ENCODE results near the gene SYT17. TPM values are rescaled to one million over a fixed set of nuclear protein-coding genes. Genes with fewer than 3 reads are reported as not detected.

Gene SYT17
- total RNA-seq, 2 donors from 2014 or later = 0.22 to 1.8 TPM

GRCh38 chr16:19294156-19294649 lies 126.2 kb downstream of the SYT17 start:
- no peaks in the 10 kb centered on the region for H3K27me3 ChIP-seq
- DNase-seq (ENCODE audit: low spot score) = peak; percentile 73
- no peak overlapping the region for H3K27ac ChIP-seq
- no peak overlapping the region for H3K4me3 ChIP-seq
- H3K36me3 ChIP-seq = no peaks in the 10 kb centered on the region
- no peaks in the 10 kb centered on the region for H3K9me3 ChIP-seq
- no peaks in the 10 kb centered on the region for H3K4me1 ChIP-seq
- no peak for TF ChIP-seq CTCF (IDR thresholded peaks at IDR 0.05)

GRCh38 chr16:19295393-19295792 lies 127.4 kb downstream of the SYT17 start:
- Histone ChIP-seq H3K36me3 (no peaks in the 10 kb centered on the region), H3K9me3 (no peaks in the 10 kb centered on the region), H3K27ac (no peak overlapping the region), H3K4me1 (no peaks in the 10 kb centered on the region), H3K27me3 (no peaks in the 10 kb centered on the region), H3K4me3 (no peak overlapping the region)
- no peak for DNase-seq (ENCODE audit: low spot score)
- TF ChIP-seq CTCF (IDR thresholded peaks at IDR 0.05) = no peak

GRCh38 chr16:19297454-19297853 lies 129.4 kb downstream of the SYT17 start:
- Histone ChIP-seq H3K4me3 (no peak overlapping the region), H3K36me3 (no peaks in the 10 kb centered on the region), H3K27me3 (no peaks in the 10 kb centered on the region), H3K4me1 (no peaks in the 10 kb centered on the region), H3K9me3 (no peaks in the 10 kb centered on the region), H3K27ac (no peak overlapping the region)
- no peak for DNase-seq (ENCODE audit: low spot score)
- TF ChIP-seq CTCF (IDR thresholded peaks at IDR 0.05) = no peak

- Histone ChIP-seq H3K36me3 (no peaks in the 10 kb centered on the region), H3K4me1 (no peaks in the 10 kb centered on the region), H3K27ac (no peak overlapping the region), H3K27me3 (no peaks in the 10 kb centered on the region), H3K4me3 (no peak overlapping the region), H3K9me3 (no peaks in the 10 kb centered on the region)
- no peak for DNase-seq (ENCODE audit: low spot score)
- TF ChIP-seq CTCF (IDR thresholded peaks at IDR 0.05) = no peak
Measured at GRCh38 chr16:19299565-19299964, 131.5 kb downstream of the SYT17 start.

- no peak overlapping the region for H3K27ac ChIP-seq
- no peaks in the 10 kb centered on the region for H3K4me1 ChIP-seq
- no peak for DNase-seq (ENCODE audit: low spot score)
- no peak overlapping the region for H3K4me3 ChIP-seq
- TF ChIP-seq CTCF (IDR thresholded peaks at IDR 0.05) = no peak
- no peaks in the 10 kb centered on the region for H3K36me3 ChIP-seq
- no peaks in the 10 kb centered on the region for H3K27me3 ChIP-seq
- H3K9me3 ChIP-seq = no peaks in the 10 kb centered on the region
Measured at GRCh38 chr16:19301931-19302330, 133.9 kb downstream of the SYT17 start.

- H3K4me3 ChIP-seq = no peak overlapping the region
- no peak overlapping the region for H3K27ac ChIP-seq
- no peak for TF ChIP-seq CTCF (IDR thresholded peaks at IDR 0.05)
- DNase-seq (ENCODE audit: low spot score) = no peak
- no peaks in the 10 kb centered on the region for H3K9me3 ChIP-seq
- H3K4me1 ChIP-seq = no peaks in the 10 kb centered on the region
- H3K27me3 ChIP-seq = no peaks in the 10 kb centered on the region
- no peaks in the 10 kb centered on the region for H3K36me3 ChIP-seq
Measured at GRCh38 chr16:19304750-19305149, 136.7 kb downstream of the SYT17 start.

All from right atrium auricular region (tissue), 2 donors.